SH-SY5Y (cell line): Measurements from ENCODE around the gene ZNF148.

ENCODE experiments used
- GATA2 ChIP-seq: IDR thresholded peaks from 2 replicates; pipeline ENCODE4 v1.6.1; 2011; ENCODE audit warnings: mild to moderate bottlenecking, low read depth, low read length
- GATA3 ChIP-seq: IDR thresholded peaks from 2 replicates; pipeline ENCODE4 v1.6.1; 2011; ENCODE audit warnings: low read depth, mild to moderate bottlenecking, low read length, moderate library complexity

Gene ZNF148

DNA sequence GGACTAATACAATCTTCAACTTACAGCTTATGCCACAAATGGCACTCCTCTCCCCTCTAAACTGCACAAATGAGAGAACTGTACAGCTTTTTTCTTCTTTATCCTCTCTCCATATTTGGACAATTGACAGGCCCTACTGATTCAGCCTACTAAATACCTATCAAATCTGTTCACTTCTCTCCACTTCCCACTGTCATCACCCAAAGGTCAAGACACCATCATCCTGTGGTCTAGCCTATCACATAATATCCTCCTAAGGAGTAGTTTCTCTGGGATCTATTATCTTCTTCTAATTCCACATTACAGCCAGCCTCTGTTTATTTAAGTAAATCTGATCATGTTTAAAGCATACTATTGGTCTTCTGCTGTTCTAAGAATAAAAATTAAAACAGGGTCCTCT lies 129.6 kb downstream of the ZNF148 start:
- no peak for TF ChIP-seq GATA2
- TF ChIP-seq GATA3 = no peak

DNA sequence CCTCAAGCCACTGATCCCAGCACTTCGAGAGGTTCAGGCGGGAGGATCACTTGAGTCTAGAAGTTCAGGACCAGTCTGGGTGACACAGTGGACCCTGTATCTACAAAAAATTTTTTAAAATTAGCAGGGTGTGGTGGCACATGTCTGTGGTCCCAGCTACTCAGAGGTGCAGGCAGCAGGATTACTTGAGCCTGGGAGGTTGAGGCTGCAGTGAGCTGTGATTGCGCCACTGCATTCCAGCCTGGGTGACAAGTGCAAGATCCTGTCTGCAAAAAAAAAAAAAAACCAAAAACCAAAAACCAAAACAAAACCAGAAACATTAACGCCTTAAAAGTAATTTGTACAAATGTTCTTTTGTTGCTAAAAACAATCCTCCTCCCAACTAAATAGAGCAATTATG lies 134.6 kb downstream of the ZNF148 start:
- TF ChIP-seq GATA3 (no peak), GATA2 (no peak)

DNA sequence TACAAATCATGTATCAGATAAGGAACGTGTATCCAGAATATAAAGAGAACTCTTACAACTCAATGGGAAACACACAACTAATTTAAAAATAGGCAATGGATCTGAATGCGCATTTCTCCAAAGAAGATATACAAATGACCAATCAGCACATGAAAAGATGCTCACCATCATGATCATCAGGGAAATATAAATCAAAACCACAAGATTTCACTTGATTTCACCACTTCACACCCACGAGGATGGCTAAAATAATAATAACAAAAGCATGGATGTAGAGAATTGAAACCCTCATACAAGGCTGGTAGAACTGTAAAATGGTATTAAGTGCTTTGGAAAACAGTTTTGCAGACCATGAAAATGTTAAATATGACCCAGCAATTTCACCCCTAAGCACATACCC lies 135.9 kb downstream of the ZNF148 start:
- no peak for TF ChIP-seq GATA3
- TF ChIP-seq GATA2 = no peak

DNA sequence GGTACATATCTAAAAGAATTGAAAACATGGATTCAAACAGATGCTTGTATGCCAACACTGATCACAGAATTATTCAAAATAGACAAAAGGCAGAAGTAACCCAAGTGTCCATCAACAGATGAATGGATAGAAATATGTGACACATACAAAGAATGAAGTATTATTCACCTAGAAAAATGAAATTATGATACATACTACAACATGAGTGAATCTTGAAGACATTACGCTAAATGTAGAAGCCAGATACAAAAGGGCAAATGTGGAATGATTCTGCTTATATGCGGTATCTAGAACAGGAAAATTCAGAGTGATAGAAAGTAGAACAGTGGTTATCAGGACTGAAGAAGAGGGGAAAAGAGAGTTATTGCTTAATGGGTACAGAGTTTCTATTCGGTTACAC lies 136.4 kb downstream of the ZNF148 start:
- TF ChIP-seq GATA2 (no peak), GATA3 (no peak)

DNA sequence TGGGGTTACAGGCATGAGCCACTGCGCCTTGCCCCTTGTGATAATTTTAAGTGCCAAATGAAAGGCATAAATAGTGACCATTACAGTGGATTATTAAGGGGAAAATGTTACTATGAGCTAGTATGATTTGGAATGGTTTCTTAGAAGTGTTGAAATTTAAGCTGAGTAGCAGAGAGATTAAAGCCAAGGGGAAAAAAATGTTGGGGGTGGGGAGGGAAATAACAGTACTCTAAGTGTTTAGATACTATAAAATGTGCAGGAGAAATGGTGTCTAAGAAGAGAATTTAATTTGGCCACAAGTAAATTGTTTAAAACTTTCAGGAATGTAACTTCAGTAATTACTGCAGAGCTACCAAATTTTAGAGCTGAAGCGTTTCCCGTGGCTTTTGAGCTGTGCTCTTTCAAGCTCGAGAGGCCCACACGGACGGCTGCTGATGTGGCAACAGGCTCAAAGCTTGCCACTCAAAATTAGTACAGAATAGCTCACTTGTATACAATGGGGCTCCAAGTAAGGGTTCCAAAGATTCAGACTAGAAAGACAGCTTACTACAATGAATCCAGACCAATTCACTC lies 138.7 kb downstream of the ZNF148 start:
- no peak for TF ChIP-seq GATA2
- TF ChIP-seq GATA3 = no peak

DNA sequence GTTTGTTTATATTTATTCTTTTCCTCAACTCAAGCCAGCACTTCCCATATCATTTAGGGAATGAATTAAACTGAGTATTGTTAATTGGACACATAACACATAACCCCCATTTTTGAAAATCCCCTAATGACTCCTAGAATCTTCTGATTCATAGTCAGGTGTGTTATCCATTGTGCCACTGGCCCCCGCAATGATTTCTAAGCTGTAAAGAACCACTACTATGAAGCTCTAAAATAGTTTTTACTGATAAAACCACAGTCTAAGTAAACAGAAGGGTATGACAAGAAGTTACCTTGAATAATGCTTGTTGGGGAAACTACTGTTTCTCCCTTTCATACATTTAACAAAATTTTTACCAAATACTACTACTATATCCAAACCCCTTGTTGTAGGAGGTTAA lies 140.3 kb downstream of the ZNF148 start:
- no peak for TF ChIP-seq GATA2
- TF ChIP-seq GATA3 = no peak

DNA sequence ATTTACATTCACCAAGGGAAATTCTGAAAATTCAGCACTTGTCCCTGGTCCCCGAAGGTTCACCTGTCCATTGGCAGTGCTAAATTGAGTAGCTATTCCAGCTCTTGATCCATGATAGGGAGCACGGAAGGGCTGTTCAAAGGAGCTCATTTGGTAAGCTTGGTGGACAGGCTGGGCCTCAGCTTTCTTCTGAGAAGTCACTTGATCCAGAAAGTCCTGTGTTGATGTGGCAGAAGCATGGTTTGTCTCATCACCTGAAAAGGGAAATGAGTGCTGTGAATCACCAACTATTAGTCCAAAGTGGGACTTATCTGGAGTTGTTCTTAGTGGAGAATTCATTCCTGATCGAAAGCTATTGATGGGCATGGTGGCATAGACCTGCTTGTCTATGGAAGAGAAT lies 142.7 kb downstream of the ZNF148 start:
- TF ChIP-seq GATA3 (no peak), GATA2 (no peak)

DNA sequence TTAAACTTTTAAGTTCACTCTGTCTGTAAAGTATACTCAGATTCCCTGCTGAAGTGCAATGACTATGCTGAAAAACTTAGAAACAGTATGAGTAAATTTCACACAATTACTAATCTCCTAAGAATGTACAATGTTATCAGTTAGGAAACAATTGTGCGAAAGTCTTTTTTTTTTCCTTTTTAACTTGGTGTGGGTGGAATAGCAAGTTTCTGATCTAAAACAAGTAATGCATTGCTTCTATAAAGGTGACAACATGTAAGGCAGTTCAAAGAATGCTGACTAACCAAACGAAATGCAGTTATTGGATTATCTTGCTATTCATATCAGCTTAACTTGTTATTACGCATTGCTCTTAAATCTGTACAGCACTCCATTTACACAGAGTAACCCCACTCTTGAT lies 143.2 kb downstream of the ZNF148 start:
- TF ChIP-seq GATA2 (no peak), GATA3 (no peak)

DNA sequence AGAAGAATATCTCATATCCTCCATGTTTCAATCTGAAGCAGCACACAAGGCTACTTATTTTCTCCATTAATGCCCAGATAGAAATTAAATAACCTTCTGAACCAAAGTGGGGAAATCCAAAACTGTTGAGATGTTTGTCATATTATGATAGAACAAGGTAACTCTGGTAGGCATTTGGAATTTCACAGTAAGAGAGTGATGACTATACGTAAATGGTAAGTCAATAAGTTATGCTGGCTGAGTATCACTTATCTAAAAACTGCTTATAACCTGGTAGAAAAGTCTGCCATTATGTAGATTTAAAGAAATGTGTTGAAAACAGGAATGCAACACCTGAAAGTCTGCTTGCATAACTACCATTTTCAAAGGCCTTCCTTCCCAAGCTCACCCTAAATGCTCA lies 145.4 kb downstream of the ZNF148 start:
- TF ChIP-seq GATA3 = no peak
- no peak for TF ChIP-seq GATA2

DNA sequence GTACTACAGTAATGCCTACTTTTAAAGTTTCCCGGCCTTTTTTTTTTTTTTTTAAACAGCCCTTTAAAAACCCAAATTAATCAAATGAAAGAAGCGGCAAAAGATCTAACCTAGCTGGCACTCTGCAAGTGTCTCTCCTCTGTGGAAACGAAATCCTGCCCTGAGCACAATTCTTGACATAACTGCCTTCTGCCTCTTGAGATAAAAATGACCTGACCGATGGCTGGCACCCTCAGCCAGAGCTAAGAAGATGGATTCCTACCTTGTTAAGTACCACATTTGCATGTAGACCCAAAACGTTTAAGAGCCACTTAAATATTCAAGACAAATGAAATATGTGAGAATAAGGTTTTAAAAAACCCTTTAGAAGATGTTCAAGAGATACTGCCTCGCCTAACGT lies 146.0 kb downstream of the ZNF148 start:
- TF ChIP-seq GATA2 = no peak
- no peak for TF ChIP-seq GATA3

DNA sequence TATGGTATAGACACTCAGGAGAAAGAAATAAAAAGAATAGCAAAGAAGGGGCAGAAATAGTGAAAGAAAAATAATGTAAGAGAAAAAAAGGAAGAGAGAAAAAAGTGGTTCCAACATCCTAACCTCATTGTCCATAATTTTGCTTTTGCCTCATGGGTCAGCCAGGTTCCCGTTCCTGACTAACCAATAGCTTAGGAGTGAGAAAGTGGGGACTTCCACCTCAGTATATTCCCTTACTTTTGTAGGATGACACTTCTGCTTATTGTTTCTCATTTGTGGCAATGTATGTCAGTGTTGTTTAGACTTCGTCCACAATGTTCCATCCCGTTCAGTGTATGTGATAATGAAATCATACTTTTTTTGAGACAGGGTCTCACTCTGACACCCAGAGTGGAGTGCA lies 153.3 kb downstream of the ZNF148 start:
- TF ChIP-seq GATA3 = no peak
- TF ChIP-seq GATA2 = no peak

DNA sequence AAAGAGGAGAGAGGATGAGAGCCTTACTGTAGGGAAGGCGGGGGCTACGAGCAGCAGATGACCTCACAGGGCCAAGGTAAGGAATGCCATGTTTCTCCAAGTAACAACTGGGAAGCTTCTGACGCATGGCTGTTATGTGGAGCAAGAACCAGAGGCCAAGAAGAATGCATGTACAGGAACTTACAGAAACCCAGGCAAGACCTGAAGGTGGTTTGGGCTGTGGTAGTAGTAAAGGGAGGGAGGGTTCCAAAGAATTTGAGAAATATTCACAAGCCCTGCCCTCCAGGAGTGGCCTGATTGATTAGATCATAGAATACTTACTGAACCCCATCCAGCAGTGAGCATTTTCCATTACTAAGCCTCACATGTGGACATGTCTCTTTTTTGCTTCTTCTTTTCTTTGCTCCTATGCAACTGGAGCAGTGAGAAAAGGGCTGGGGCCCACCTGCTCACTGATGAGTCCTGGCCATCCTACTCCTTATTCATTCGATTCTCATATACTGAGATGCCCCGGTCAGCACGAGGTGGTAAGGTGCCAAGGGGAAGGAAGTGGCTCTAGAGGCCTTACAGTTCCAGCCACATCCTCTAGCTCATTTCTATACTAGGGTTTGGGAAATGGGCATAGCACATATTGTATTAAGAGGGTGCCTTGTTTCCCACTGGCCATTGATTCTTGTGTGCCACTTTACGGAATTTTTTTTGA lies 154.2 kb downstream of the ZNF148 start:
- TF ChIP-seq GATA2 = no peak

DNA sequence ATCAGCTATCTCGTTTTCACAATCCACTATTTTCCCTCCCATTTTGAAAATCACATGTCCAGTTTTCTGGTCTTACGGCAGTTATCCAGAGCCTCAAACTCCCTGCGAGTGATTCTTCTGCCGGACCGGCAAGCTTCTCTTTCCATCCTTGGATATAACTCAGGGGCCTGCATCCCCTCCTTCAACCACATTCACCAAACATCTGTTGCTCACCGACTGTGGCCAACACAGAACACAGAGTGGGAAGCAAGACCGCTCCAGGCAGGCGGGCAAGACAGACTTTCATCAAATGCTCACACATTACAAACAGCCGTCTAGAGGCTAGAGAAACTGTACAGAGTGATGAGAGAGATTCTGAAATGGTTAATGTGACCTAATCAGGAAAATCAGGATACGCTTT lies 154.9 kb downstream of the ZNF148 start:
- TF ChIP-seq GATA2 (no peak), GATA3 (no peak)

DNA sequence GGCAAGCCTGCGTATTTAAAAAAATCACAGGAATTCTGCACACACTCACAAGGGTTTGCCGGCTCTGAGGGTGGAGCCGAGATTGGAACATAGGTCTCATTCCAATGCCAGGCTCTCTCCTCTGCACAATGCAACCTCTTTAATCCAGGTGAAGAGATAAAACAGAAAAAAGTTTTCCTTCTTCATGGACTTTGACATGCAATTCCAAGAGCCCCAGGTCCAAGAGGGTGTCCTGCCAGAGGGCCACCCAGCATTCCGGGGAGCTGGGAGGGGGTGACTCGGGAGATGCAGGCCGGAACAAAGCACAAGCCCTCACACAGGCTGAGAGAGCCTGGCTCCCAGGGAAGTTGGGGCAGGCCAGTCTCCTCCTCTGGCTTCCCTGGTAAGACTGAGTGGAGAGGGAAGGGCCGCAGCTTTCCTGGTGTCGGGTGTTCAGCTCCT lies 155.8 kb downstream of the ZNF148 start:
- TF ChIP-seq GATA3 = no peak
- no peak for TF ChIP-seq GATA2

DNA sequence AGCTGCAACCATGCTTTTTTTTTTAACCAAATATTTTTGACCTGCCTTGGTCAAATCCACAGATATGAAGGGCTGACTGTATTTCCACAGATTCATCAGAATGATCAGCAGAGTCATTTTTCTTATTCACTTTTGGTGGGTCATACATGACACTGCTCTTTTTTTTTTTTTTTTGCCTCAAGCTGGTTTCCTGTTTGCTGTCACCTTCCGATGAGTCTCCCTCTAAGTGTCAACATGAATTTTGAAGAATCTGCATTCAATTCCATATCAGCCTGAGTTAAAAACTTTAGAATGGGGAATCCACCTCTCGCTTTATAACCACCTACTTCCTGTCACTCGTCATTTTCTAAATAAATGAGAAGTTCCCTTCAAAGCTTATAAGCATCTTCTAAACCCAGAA lies 160.4 kb downstream of the ZNF148 start:
- TF ChIP-seq GATA3 (no peak), GATA2 (no peak)

DNA sequence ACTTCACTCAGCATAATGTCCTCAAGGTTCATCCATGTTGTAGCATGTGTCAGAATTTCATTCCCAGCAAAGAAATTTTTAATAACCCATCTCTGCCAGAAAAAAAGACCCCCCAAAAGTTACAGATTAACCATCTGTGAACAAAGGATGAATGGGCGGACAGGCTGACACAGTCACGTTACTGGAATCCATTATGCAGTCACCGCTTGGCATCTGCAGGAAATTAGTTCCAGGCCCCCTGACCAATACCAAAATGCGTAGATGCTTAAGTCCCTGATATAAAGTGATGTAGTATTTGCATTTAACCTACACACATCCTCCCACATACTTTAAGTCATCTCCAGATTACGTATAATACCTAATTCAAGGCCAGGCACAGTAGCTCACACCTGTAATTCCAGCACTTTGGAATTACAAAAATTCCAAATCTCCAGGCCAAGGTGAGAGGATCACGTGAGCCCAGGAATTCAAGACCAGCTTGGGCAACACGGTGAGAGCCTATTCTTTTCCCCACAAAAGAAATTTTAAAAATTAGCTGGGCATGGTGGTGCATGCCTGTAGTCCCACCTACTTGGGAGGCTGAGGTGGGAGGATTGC lies 161.1 kb downstream of the ZNF148 start:
- no peak for TF ChIP-seq GATA3
- no peak for TF ChIP-seq GATA2
